GM12892 (cell line): ENCODE results near the gene TNFSF4.

Experiments used
- POLR2A ChIP-seq: IDR thresholded peaks from 2 replicates; pipeline ENCODE4 v1.6.1; 2011; ENCODE audit warnings: low read depth, low read length, control low read depth
- POLR2AphosphoS5 ChIP-seq: IDR thresholded peaks from 2 replicates; pipeline ENCODE4 v1.6.1; 2011; ENCODE audit warnings: low read depth, low read length, control low read depth
- TAF1 ChIP-seq: IDR thresholded peaks from 2 replicates; pipeline ENCODE4 v1.6.1; 2011; ENCODE audit warnings: low read depth, mild to moderate bottlenecking, control low read depth, low read length, borderline replicate concordance

- TF ChIP-seq POLR2A, result no peak
- no peak for TF ChIP-seq POLR2AphosphoS5
- TF ChIP-seq TAF1, result no peak
Observed at GRCh38 chr1:173134029-173134428, 73.1 kb downstream of the TNFSF4 start.
